Myocyte (in vitro differentiated cells): ENCODE measurements around the gene SLC6A5. TPM values are rescaled to one million over a fixed set of nuclear protein-coding genes. Genes with fewer than 3 reads are reported as not detected.

Experiments used
- DNase-seq: peaks from one replicate; pipeline ENCODE4 v3.0.0-alpha.2; 2012; ENCODE audit warnings: low read depth
- total RNA-seq: library from RNA; depleted of rRNA; stranded (reverse); fragments of >200 nt; gene quantifications from 2 replicates; pipeline ENCODE4 v1.2.3, GENCODE V29; 2014

Gene SLC6A5
- total RNA-seq, 1 donor from 2014 or later = not detected

- DNase-seq = no peak
Measured at GRCh38 chr11:20596205-20597153, 2.9 kb upstream of the SLC6A5 start.

GRCh38 chr11:20597154-20597679, 2.2 kb upstream of the SLC6A5 start:
- DNase-seq = no peak

GRCh38 chr11:20597680-20598484, 1.5 kb upstream of the SLC6A5 start:
- DNase-seq = no peak

- no peak for DNase-seq
Measured at GRCh38 chr11:20598492-20598891, 916 bp upstream of the SLC6A5 start.

- DNase-seq = no peak
Measured at GRCh38 chr11:20600020-20600346, 575 bp downstream of the SLC6A5 start.

GRCh38 chr11:20600551-20600950, 1.1 kb downstream of the SLC6A5 start:
- no peak for DNase-seq

GRCh38 chr11:20601221-20601914, 2.0 kb downstream of the SLC6A5 start:
- no peak for DNase-seq

- DNase-seq = no peak
Measured at GRCh38 chr11:20604295-20604803, 4.9 kb downstream of the SLC6A5 start.

- DNase-seq = no peak
Measured at GRCh38 chr11:20604864-20605601, 5.6 kb downstream of the SLC6A5 start.

GRCh38 chr11:20605602-20606091, 6.2 kb downstream of the SLC6A5 start:
- DNase-seq = no peak

GRCh38 chr11:20608934-20609333, 9.5 kb downstream of the SLC6A5 start:
- DNase-seq = no peak

- peak; percentile 53 for DNase-seq
Measured at GRCh38 chr11:20609727-20610707, 10.6 kb downstream of the SLC6A5 start.

- DNase-seq = no peak
Measured at GRCh38 chr11:20610825-20611224, 11.4 kb downstream of the SLC6A5 start.

- DNase-seq = no peak
Measured at GRCh38 chr11:20611445-20611844, 12.0 kb downstream of the SLC6A5 start.

- no peak for DNase-seq
Measured at GRCh38 chr11:20611892-20612291, 12.5 kb downstream of the SLC6A5 start.

- no peak for DNase-seq
Measured at GRCh38 chr11:20612416-20612815, 13.0 kb downstream of the SLC6A5 start.

- peak; percentile 4 for DNase-seq
Measured at GRCh38 chr11:20616920-20617319, 17.5 kb downstream of the SLC6A5 start.

GRCh38 chr11:20617346-20618005, 18.1 kb downstream of the SLC6A5 start:
- no peak for DNase-seq

- DNase-seq = no peak
Measured at GRCh38 chr11:20618083-20618482, 18.7 kb downstream of the SLC6A5 start.
